Measurements from ENCODE around the gene CACNA2D3.

The CACNA2D3 gene

DNA sequence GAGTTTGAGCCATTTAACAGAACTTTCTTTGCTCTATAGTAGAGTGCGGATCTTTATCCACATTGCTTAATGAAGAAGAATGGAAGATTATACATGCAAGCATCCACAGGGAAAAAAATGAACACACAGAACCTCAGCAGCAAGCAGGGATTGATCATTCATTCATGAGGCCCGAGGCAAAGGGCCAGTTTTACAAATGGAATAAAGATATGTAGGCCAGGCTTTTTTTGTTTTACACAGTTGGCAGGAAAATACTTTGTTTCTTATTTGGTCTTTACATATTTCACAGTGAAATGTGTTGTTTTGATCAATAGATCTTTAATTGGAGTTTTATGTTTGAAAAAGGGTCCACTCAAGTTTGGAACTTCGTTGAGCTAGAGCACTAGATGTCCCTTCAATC, 688.0 kb downstream of the CACNA2D3 start:
- TF ChIP-seq JUND (IDR thresholded peaks at IDR 0.05; ENCODE audit: low read depth) = no peak
- in situ Hi-C loops (cut with HindIII; ENCODE audit: low pct_unique_long_range_greater_than_20kb, low sequenced_read_pairs) = no loop called here
- DNase-seq (ENCODE audit: low read depth in 1 of 2, low spot score in 1 of 2) = no peak

DNA sequence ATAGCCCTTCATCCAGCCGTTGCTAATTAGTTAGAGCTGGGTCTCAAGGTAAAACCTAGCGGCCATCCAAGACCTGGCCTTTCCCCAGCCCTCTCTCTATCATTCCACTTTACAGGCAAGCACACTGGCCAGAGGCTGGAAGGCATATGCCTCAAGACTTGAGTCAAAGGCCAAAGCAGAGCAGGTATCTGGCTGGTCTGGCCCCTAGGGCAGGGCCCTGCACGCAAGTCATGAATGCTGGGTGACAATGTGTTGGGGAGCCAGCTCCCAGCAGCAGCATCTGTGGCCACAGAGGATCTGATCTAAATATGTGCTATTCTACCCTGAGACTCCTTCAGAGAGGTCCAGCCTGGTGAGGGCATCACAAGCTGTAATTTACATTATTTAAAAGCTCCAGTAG, 691.9 kb downstream of the CACNA2D3 start:
- DNase-seq (ENCODE audit: low read depth in 1 of 2, low spot score in 1 of 2) = no peak
- no peak for TF ChIP-seq JUND (IDR thresholded peaks at IDR 0.05; ENCODE audit: low read depth)
- in situ Hi-C loops (cut with HindIII; ENCODE audit: low pct_unique_long_range_greater_than_20kb, low sequenced_read_pairs) = no loop called here

DNA sequence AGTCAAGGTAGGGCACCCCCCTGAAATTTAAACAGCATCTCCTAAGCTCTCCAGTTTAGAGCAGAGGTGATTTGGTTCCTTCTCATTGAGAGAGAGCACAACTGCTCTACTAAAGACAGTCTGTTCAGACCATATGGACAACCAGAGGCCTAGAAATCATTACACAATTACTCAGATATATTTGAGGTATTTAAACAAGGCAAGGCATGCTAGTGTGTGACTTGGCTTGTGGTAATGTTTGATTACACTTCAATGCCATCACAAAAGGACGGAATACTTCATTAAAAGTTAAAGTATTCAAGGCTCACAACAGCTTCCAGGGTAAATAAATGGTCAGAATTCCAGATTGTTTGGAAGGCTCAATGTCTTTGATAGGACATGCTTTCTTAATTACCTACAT, 695.3 kb downstream of the CACNA2D3 start:
- TF ChIP-seq JUND (IDR thresholded peaks at IDR 0.05; ENCODE audit: low read depth) = no peak
- in situ Hi-C loops (cut with HindIII; ENCODE audit: low pct_unique_long_range_greater_than_20kb, low sequenced_read_pairs) = no loop called here
- DNase-seq (ENCODE audit: low read depth in 1 of 2, low spot score in 1 of 2) = no peak

DNA sequence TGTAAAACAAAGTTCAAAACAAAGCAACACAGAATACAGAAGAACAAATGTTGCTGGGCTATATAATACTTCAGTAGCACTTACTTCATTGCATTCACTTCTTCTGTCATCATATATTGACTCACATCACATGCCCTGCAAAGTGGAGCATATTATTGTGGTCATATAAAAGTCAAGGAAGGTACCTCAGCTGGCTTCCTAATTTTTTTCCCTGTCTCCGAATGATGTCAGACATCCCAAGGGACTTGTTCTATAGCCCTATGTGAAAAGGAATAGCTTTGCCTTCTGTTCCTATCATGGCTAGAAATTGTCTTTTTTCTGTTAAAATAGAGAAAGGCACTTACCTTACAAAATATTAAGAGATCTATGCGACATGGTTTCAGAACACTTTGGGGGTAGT, 696.1 kb downstream of the CACNA2D3 start:
- TF ChIP-seq JUND (IDR thresholded peaks at IDR 0.05; ENCODE audit: low read depth) = no peak
- in situ Hi-C loops (cut with HindIII; ENCODE audit: low pct_unique_long_range_greater_than_20kb, low sequenced_read_pairs) = no loop called here
- DNase-seq (ENCODE audit: low read depth in 1 of 2, low spot score in 1 of 2) = no peak

DNA sequence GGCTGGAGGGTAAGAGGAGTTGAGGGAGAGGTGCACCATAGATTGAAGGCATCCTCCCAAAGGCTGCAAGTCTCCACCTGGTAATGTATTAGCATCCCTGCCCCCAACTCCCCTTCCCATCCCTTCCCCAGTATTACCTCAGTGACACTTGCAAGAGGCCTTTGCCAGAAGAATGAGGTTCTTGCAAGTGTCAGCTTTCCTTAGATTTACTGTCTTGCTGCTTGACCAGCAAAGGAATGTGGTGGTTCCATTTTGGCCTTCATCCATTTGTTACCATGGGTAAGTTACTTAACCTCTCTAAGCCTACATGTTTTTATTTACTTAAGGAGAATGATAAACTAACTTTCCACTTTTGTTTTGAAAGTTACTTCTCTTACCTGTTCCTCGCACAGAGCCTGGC, 696.6 kb downstream of the CACNA2D3 start:
- in situ Hi-C loops (cut with HindIII; ENCODE audit: low pct_unique_long_range_greater_than_20kb, low sequenced_read_pairs) = no loop called here
- no peak for TF ChIP-seq JUND (IDR thresholded peaks at IDR 0.05; ENCODE audit: low read depth)

DNA sequence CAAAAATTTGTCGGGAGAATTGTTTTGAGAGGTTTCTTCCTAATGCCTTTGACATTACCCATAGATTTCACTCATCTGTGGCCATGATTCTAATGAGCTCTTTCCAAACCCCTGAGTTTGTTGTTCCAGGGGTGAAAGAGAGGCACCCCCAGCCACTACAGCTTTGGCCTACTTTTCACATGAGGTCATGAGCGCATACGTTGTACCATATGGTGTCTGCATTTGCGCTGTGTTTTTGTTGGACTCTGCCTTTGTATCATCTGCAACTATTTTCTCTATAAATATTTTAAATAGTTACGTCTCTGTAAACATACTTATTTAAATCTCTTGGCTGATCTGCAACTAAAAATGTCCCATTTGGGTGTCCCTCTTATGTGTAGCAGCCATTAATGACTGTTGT, 697.6 kb downstream of the CACNA2D3 start:
- no peak for DNase-seq (ENCODE audit: low read depth in 1 of 2, low spot score in 1 of 2)
- TF ChIP-seq JUND (IDR thresholded peaks at IDR 0.05; ENCODE audit: low read depth) = no peak
- in situ Hi-C loops (cut with HindIII; ENCODE audit: low pct_unique_long_range_greater_than_20kb, low sequenced_read_pairs) = no loop called here

More for the DNA sequence above, 696.6 kb downstream of the CACNA2D3 start:
- no peak for DNase-seq (ENCODE audit: low read depth in 1 of 2, low spot score in 1 of 2)

DNA sequence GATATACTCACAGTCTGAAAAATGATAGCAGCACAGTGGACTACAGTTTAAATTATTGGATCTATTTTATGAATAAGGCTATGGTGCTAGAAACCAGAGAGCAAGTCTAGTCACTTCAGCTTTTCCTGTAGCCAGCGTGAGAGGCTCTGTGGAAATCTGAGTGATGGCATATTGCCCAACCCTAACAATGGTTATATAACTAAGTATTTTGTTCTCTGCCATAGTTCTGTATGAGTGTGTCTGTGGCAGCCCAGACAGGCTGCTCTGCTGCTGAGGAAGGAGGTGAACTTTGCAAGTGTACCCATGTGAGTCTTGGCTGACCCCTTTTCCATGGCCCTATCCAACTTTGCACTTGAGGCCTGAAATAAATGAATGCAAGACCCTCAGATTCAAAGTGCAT, 699.9 kb downstream of the CACNA2D3 start:
- in situ Hi-C loops (cut with HindIII; ENCODE audit: low pct_unique_long_range_greater_than_20kb, low sequenced_read_pairs) = no loop called here
- TF ChIP-seq JUND (IDR thresholded peaks at IDR 0.05; ENCODE audit: low read depth) = no peak
- DNase-seq (ENCODE audit: low read depth in 1 of 2, low spot score in 1 of 2) = no peak

DNA sequence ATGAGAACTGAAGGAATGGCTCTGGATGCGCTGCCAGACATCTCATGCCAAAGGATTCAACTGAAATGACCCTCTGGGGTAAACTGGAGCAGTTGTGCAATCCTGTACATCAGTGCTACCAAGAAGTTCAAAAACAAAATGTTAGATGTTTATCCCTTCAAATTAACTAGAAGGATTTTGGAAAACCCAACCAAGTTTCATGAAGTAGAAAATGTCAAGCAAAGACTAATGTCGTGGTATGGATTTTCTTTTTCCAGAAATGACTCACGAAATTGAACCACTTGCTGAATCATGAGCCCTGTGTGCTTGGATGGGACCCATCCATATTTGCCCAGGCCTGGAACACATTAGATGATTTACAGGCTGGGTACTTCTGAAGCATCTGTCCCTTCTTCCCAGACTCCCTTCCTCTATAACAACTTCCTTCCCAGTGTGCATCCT, 703.9 kb downstream of the CACNA2D3 start:
- TF ChIP-seq JUND (IDR thresholded peaks at IDR 0.05; ENCODE audit: low read depth) = no peak
- in situ Hi-C loops (cut with HindIII; ENCODE audit: low pct_unique_long_range_greater_than_20kb, low sequenced_read_pairs) = no loop called here
- DNase-seq (ENCODE audit: low read depth in 1 of 2, low spot score in 1 of 2) = no peak

DNA sequence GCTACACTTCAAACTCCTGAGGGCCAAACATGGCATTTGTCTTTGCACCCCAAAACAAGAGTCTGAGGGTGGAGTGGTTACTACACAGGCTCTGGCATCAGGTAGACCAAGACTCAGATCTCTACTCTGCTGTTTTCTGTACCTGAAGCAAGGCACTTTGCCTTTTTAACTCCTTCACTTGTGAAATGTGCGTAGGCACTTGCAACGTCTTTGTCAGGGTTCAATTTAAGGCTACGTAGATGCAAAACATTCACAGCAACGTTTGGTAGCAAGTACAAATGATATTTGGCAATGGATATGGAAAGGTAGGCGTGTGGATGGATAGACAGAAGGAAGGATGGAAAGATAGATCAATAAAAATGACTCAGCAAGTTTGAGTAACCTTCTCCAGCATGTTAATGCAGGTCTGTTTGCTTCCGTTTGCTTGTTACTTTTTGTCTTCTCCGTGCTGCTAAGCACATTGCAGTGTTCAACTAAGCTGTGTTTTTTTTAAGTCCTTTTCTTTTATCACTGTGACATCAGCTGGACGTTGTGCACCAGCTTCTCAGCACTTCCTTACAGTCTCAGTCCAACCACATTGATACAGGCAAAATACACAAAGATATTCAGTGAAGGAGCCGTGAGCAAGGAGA, 704.8 kb downstream of the CACNA2D3 start:
- no peak for TF ChIP-seq JUND (IDR thresholded peaks at IDR 0.05; ENCODE audit: low read depth)
- in situ Hi-C loops (cut with HindIII; ENCODE audit: low pct_unique_long_range_greater_than_20kb, low sequenced_read_pairs) = no loop called here
- DNase-seq (ENCODE audit: low read depth in 1 of 2, low spot score in 1 of 2) = no peak

DNA sequence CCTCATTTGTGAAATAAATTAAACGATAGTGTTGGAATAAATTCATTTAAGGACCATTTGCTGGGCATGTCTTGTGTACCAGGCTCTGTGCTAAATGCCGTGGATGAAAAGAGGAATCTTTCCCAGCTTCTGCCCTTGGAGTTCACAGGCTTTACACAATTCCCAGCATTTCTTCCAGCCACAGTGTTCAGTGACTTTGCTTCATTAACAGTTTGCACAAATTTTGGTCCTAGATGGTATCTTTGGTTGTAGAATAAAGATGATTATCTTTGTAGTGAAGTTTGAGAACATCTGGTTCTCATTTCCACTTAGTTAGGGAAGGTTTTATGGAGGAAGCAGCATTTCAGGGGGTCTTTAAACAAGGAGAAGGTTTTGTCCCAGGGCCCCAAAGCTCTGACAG, 705.4 kb downstream of the CACNA2D3 start:
- TF ChIP-seq JUND (IDR thresholded peaks at IDR 0.05; ENCODE audit: low read depth) = no peak
- DNase-seq (ENCODE audit: low read depth in 1 of 2, low spot score in 1 of 2) = no peak
- in situ Hi-C loops (cut with HindIII; ENCODE audit: low pct_unique_long_range_greater_than_20kb, low sequenced_read_pairs) = no loop called here

DNA sequence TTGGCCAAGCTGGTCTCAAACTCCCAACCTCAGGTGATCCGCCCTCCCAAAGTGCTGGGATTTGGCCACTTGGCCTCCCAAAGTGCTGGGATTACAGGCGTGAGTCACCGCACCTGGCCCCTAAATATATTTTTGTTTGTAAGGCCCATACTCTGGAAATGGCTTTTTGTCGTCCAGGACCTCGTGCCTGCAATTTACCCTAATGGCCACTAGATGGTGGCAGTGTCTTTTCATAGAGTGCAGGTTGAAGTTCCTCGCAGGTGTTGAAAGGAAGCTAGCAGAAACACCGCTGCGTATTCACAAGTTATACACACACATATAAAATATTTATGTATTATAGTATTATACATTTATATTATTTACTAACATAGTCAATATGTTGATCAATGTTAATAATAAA, 708.3 kb downstream of the CACNA2D3 start:
- DNase-seq (ENCODE audit: low read depth in 1 of 2, low spot score in 1 of 2) = peak in 1 of 2 experiments; percentile 4
- no peak for TF ChIP-seq JUND (IDR thresholded peaks at IDR 0.05; ENCODE audit: low read depth)
- in situ Hi-C loops (cut with HindIII; ENCODE audit: low pct_unique_long_range_greater_than_20kb, low sequenced_read_pairs) = no loop called here

DNA sequence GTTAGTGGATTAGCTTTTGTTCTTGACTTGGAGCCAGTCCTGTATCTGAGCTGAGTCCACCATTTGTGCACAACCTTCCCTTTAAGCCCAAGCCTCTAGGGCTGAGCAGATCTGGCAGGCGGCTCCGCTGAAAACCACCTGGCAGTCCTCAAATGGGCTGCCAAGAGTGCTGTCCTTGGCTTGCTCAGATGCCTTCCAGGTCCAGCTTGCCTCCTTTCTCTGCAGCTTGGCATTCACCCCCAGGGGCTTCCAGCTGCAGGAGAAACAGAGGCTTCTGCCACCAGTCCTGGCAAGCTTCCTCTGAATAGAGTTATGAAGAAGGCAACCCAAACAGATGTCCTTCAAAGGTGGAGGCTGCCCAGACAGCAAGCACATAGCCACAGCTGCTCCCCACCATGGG, 708.8 kb downstream of the CACNA2D3 start:
- no peak for TF ChIP-seq JUND (IDR thresholded peaks at IDR 0.05; ENCODE audit: low read depth)
- in situ Hi-C loops (cut with HindIII; ENCODE audit: low pct_unique_long_range_greater_than_20kb, low sequenced_read_pairs) = no loop called here
- no peak for DNase-seq (ENCODE audit: low read depth in 1 of 2, low spot score in 1 of 2)

DNA sequence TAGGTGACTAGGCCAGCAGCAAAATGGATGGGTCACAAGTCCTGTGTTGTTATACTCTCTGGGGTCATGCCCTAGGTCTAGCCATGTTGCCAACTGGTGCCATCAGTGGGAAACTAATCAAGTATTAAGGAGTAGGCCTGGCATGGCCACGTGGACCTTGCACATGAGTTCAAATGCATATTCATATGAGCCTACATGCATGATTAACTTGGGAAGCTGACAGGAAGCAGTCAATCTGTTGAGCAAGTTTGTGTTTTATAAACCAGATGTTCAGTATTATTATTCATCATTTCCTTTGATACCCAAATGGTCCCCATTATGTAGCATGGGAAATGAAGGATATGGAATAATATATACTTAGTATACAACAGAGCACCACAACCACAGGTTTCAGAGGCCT, 710.5 kb downstream of the CACNA2D3 start:
- TF ChIP-seq JUND (IDR thresholded peaks at IDR 0.05; ENCODE audit: low read depth) = no peak
- no peak for DNase-seq (ENCODE audit: low read depth in 1 of 2, low spot score in 1 of 2)
- in situ Hi-C loops (cut with HindIII; ENCODE audit: low pct_unique_long_range_greater_than_20kb, low sequenced_read_pairs) = no loop called here

DNA sequence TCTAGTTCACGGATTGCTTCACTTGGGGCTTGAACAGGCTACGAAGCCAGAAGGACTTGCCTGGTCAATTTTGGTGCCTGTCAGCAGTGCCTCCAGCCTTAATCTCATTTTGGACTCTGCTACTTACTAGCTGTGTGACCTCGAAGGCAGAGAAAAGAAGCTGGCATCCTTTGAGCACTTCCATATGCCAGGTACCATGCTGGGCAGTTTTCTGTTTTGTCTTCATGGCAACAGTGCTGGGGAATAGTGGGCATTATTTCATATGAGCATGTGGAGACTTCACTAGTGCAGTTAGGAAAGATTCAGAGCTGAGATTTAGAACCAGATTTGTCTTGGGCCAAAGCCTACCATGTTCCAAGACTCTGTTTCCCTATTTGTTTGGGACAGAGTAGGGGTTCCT, 713.3 kb downstream of the CACNA2D3 start:
- no peak for DNase-seq (ENCODE audit: low read depth in 1 of 2, low spot score in 1 of 2)
- in situ Hi-C loops (cut with HindIII; ENCODE audit: low pct_unique_long_range_greater_than_20kb, low sequenced_read_pairs) = no loop called here
- no peak for TF ChIP-seq JUND (IDR thresholded peaks at IDR 0.05; ENCODE audit: low read depth)

Data from T47D (cell line).